ENCODE measurements around the gene ASXL2. TPM values are rescaled to one million over a fixed set of nuclear protein-coding genes. Genes with fewer than 3 reads are reported as not detected.
"Not testable (repeated sequence)": the region's sequence is repeated elsewhere in the genome, so short reads cannot be mapped to it uniquely, and the experiment has no call there.

Gene ASXL2
- polyA plus RNA-seq = 1 to 10 TPM; 1.9 to 2.7 TPM

GRCh38 chr2:25878361-25879132 is at the start of gene ASXL2:
Gene ASXL2 (minus strand): TSS chr2:25878487. CDS start chr2:25878222, 265 bp downstream.
- 2% methylated on average over 45 to 56 of the region's 56 CpGs for WGBS, 2 donors

GRCh38 chr2:25926984-25927756 is 48.9 kb upstream of the ASXL2 start:
- Histone ChIP-seq H3K9me3 (ENCODE audit: control insufficient read depth in 2 of 2, insufficient read depth in 1 of 2, low read depth in 1 of 2, low read length in 1 of 2) (no peaks in the 10 kb centered on the region), H3K27ac (ENCODE audit: low read depth in 2 of 2, low read length in 1 of 2) (no peak overlapping the region), H3K27me3 (ENCODE audit: control insufficient read depth in 1 of 2, insufficient read depth in 2 of 2, low read length in 2 of 2) (no peaks in the 10 kb centered on the region), H3K4me3 (ENCODE audit: low read depth in 1 of 2, low read length in 2 of 2) (no peak overlapping the region), H3K4me1 (ENCODE audit: control insufficient read depth in 2 of 2, insufficient read depth in 2 of 2, low read length in 1 of 2) (no peaks in the 10 kb centered on the region), H3K36me3 (ENCODE audit: control insufficient read depth in 2 of 2, insufficient read depth in 2 of 2, low read length in 1 of 2) (peaks cover 0 to 8% of the 10 kb centered on the region in 2 donors)
- 76 to 77% methylated on average over 18 of the region's 18 CpGs for WGBS, 2 donors

More at GRCh38 chr2:25878361-25879132, at the start of gene ASXL2:
- Histone ChIP-seq H3K27ac (ENCODE audit: low read depth in 2 of 2, low read length in 1 of 2) (peak within 1 kb of the TSS; percentile 98 to 99), H3K36me3 (ENCODE audit: control insufficient read depth in 2 of 2, insufficient read depth in 2 of 2, low read length in 1 of 2) (peaks cover 0 to 3% of the 10 kb centered on the region in 2 donors), H3K4me3 (ENCODE audit: low read depth in 1 of 2, low read length in 2 of 2) (peak within 1 kb of the TSS; percentile 97 to 99), H3K27me3 (ENCODE audit: control insufficient read depth in 1 of 2, insufficient read depth in 2 of 2, low read length in 2 of 2) (no peaks in the 10 kb centered on the region), H3K9me3 (ENCODE audit: control insufficient read depth in 2 of 2, insufficient read depth in 1 of 2, low read depth in 1 of 2, low read length in 1 of 2) (no peaks in the 10 kb centered on the region), H3K4me1 (ENCODE audit: control insufficient read depth in 2 of 2, insufficient read depth in 2 of 2, low read length in 1 of 2) (no peaks in the 10 kb centered on the region)

GRCh38 chr2:25922501-25922900 is 44.2 kb upstream of the ASXL2 start:
- no peak overlapping the region for H3K27ac ChIP-seq (ENCODE audit: low read depth in 2 of 2, low read length in 1 of 2)
- no peak overlapping the region for H3K4me3 ChIP-seq (ENCODE audit: low read depth in 1 of 2, low read length in 2 of 2)
- H3K4me1 ChIP-seq (ENCODE audit: control insufficient read depth in 2 of 2, insufficient read depth in 2 of 2, low read length in 1 of 2) = no peaks in the 10 kb centered on the region
- H3K27me3 ChIP-seq (ENCODE audit: control insufficient read depth in 1 of 2, insufficient read depth in 2 of 2, low read length in 2 of 2) = no peaks in the 10 kb centered on the region
- WGBS, 2 donors = 70 to 86% methylated on average over 2 of the region's 2 CpGs
- H3K36me3 ChIP-seq (ENCODE audit: control insufficient read depth in 2 of 2, insufficient read depth in 2 of 2, low read length in 1 of 2) = peaks cover 0 to 1% of the 10 kb centered on the region in 2 donors
- no peaks in the 10 kb centered on the region for H3K9me3 ChIP-seq (ENCODE audit: control insufficient read depth in 2 of 2, insufficient read depth in 1 of 2, low read depth in 1 of 2, low read length in 1 of 2)

GRCh38 chr2:25920786-25921415 is 42.6 kb upstream of the ASXL2 start:
- no peak overlapping the region for H3K27ac ChIP-seq (ENCODE audit: low read depth in 2 of 2, low read length in 1 of 2)
- no peaks in the 10 kb centered on the region for H3K4me1 ChIP-seq (ENCODE audit: control insufficient read depth in 2 of 2, insufficient read depth in 2 of 2, low read length in 1 of 2)
- H3K27me3 ChIP-seq (ENCODE audit: control insufficient read depth in 1 of 2, insufficient read depth in 2 of 2, low read length in 2 of 2) = no peaks in the 10 kb centered on the region
- H3K4me3 ChIP-seq (ENCODE audit: low read depth in 1 of 2, low read length in 2 of 2) = no peak overlapping the region
- H3K9me3 ChIP-seq (ENCODE audit: control insufficient read depth in 2 of 2, insufficient read depth in 1 of 2, low read depth in 1 of 2, low read length in 1 of 2) = no peaks in the 10 kb centered on the region
- H3K36me3 ChIP-seq (ENCODE audit: control insufficient read depth in 2 of 2, insufficient read depth in 2 of 2, low read length in 1 of 2) = no peaks in the 10 kb centered on the region
- 72 to 83% methylated on average over 12 of the region's 12 CpGs for WGBS, 2 donors

- Histone ChIP-seq H3K4me1 (ENCODE audit: control insufficient read depth in 2 of 2, insufficient read depth in 2 of 2, low read length in 1 of 2) (no peaks in the 10 kb centered on the region), H3K4me3 (ENCODE audit: low read depth in 1 of 2, low read length in 2 of 2) (no peak overlapping the region), H3K27ac (ENCODE audit: low read depth in 2 of 2, low read length in 1 of 2) (no peak overlapping the region), H3K9me3 (ENCODE audit: control insufficient read depth in 2 of 2, insufficient read depth in 1 of 2, low read depth in 1 of 2, low read length in 1 of 2) (no peaks in the 10 kb centered on the region), H3K36me3 (ENCODE audit: control insufficient read depth in 2 of 2, insufficient read depth in 2 of 2, low read length in 1 of 2) (no peaks in the 10 kb centered on the region), H3K27me3 (ENCODE audit: control insufficient read depth in 1 of 2, insufficient read depth in 2 of 2, low read length in 2 of 2) (no peaks in the 10 kb centered on the region)
- WGBS, 2 donors = 81 to 84% methylated on average over 5 of the region's 5 CpGs
Observed at GRCh38 chr2:25920336-25920735, 42.0 kb upstream of the ASXL2 start.

GRCh38 chr2:25917832-25918231 is 39.5 kb upstream of the ASXL2 start:
- Histone ChIP-seq H3K9me3 (ENCODE audit: control insufficient read depth in 2 of 2, insufficient read depth in 1 of 2, low read depth in 1 of 2, low read length in 1 of 2) (no peaks in the 10 kb centered on the region), H3K27me3 (ENCODE audit: control insufficient read depth in 1 of 2, insufficient read depth in 2 of 2, low read length in 2 of 2) (no peaks in the 10 kb centered on the region)
- WGBS, 2 donors = 84 to 92% methylated on average over 3 of the region's 3 CpGs

GRCh38 chr2:25917411-25917810 is 39.1 kb upstream of the ASXL2 start:
- WGBS, 2 donors = 86 to 89% methylated on average over 7 of the region's 7 CpGs
- not testable (repeated sequence) for H3K27me3 ChIP-seq (ENCODE audit: control insufficient read depth in 1 of 2, insufficient read depth in 2 of 2, low read length in 2 of 2); H3K4me3 ChIP-seq (ENCODE audit: low read depth in 1 of 2, low read length in 2 of 2); H3K4me1 ChIP-seq (ENCODE audit: control insufficient read depth in 2 of 2, insufficient read depth in 2 of 2, low read length in 1 of 2); H3K27ac ChIP-seq (ENCODE audit: low read depth in 2 of 2, low read length in 1 of 2); H3K36me3 ChIP-seq (ENCODE audit: control insufficient read depth in 2 of 2, insufficient read depth in 2 of 2, low read length in 1 of 2); H3K9me3 ChIP-seq (ENCODE audit: control insufficient read depth in 2 of 2, insufficient read depth in 1 of 2, low read depth in 1 of 2, low read length in 1 of 2)

More at GRCh38 chr2:25917832-25918231, 39.5 kb upstream of the ASXL2 start:
- Histone ChIP-seq H3K36me3 (ENCODE audit: control insufficient read depth in 2 of 2, insufficient read depth in 2 of 2, low read length in 1 of 2) (no peaks in the 10 kb centered on the region), H3K4me1 (ENCODE audit: control insufficient read depth in 2 of 2, insufficient read depth in 2 of 2, low read length in 1 of 2) (no peaks in the 10 kb centered on the region), H3K4me3 (ENCODE audit: low read depth in 1 of 2, low read length in 2 of 2) (no peak overlapping the region), H3K27ac (ENCODE audit: low read depth in 2 of 2, low read length in 1 of 2) (no peak overlapping the region)

- H3K9me3 ChIP-seq (ENCODE audit: control insufficient read depth in 2 of 2, insufficient read depth in 1 of 2, low read depth in 1 of 2, low read length in 1 of 2); H3K4me1 ChIP-seq (ENCODE audit: control insufficient read depth in 2 of 2, insufficient read depth in 2 of 2, low read length in 1 of 2); H3K4me3 ChIP-seq (ENCODE audit: low read depth in 1 of 2, low read length in 2 of 2); H3K27ac ChIP-seq (ENCODE audit: low read depth in 2 of 2, low read length in 1 of 2); H3K36me3 ChIP-seq (ENCODE audit: control insufficient read depth in 2 of 2, insufficient read depth in 2 of 2, low read length in 1 of 2); H3K27me3 ChIP-seq (ENCODE audit: control insufficient read depth in 1 of 2, insufficient read depth in 2 of 2, low read length in 2 of 2): not testable (repeated sequence)
- whole genome bisulfite sequencing, 2 donors = 62 to 77% methylated on average over 16 of the region's 16 CpGs
Observed at GRCh38 chr2:25915944-25916772, 37.9 kb upstream of the ASXL2 start.

GRCh38 chr2:25915411-25915810 is 37.1 kb upstream of the ASXL2 start:
- not testable (repeated sequence) for H3K9me3 ChIP-seq (ENCODE audit: control insufficient read depth in 2 of 2, insufficient read depth in 1 of 2, low read depth in 1 of 2, low read length in 1 of 2); H3K27ac ChIP-seq (ENCODE audit: low read depth in 2 of 2, low read length in 1 of 2); H3K4me3 ChIP-seq (ENCODE audit: low read depth in 1 of 2, low read length in 2 of 2); H3K27me3 ChIP-seq (ENCODE audit: control insufficient read depth in 1 of 2, insufficient read depth in 2 of 2, low read length in 2 of 2); H3K4me1 ChIP-seq (ENCODE audit: control insufficient read depth in 2 of 2, insufficient read depth in 2 of 2, low read length in 1 of 2); H3K36me3 ChIP-seq (ENCODE audit: control insufficient read depth in 2 of 2, insufficient read depth in 2 of 2, low read length in 1 of 2)
- 91 to 96% methylated on average over 22 to 33 of the region's 33 CpGs for WGBS, 2 donors

Measured in esophagus (tissue), 2 donors.